HG02623 (cell line): ENCODE measurements around the gene ATIC.
"Not testable (repeated sequence)": the region's sequence is repeated elsewhere in the genome, so short reads cannot be mapped to it uniquely, and the experiment has no call there.

Experiments used
- ATAC-seq: cut with Tn5 transposase; IDR thresholded peaks from one replicate; pipeline ENCODE4 v1.9.1; 2021; ENCODE audit warnings: moderate library complexity; ENCODE audit not compliant: unreplicated experiment

ATIC gene

GRCh38 chr2:215360059-215360458 is 48.2 kb downstream of the ATIC start:
- not testable (repeated sequence) for ATAC-seq

- ATAC-seq = no peak
These were observed 48.7 kb downstream of the ATIC start for GRCh38 chr2:215360596-215360995.

- ATAC-seq = no peak
These were observed 49.5 kb downstream of the ATIC start for GRCh38 chr2:215361211-215361875.

- no peak for ATAC-seq
These were observed 50.2 kb downstream of the ATIC start for GRCh38 chr2:215361876-215362561.

- ATAC-seq = no peak
These were observed 50.7 kb downstream of the ATIC start for GRCh38 chr2:215362562-215362904.

GRCh38 chr2:215363039-215363438 is 51.2 kb downstream of the ATIC start:
- no peak for ATAC-seq

GRCh38 chr2:215363461-215364156 is 51.8 kb downstream of the ATIC start:
- no peak for ATAC-seq

- no peak for ATAC-seq
These were observed 52.6 kb downstream of the ATIC start for GRCh38 chr2:215364157-215365155.

- ATAC-seq = no peak
These were observed 53.4 kb downstream of the ATIC start for GRCh38 chr2:215365184-215365658.

- no peak for ATAC-seq
These were observed 54.7 kb downstream of the ATIC start for GRCh38 chr2:215366440-215367032.

GRCh38 chr2:215367662-215368492 is 56.0 kb downstream of the ATIC start:
- no peak for ATAC-seq

GRCh38 chr2:215368493-215368809 is 56.6 kb downstream of the ATIC start:
- ATAC-seq = no peak

- ATAC-seq = no peak
These were observed 57.4 kb downstream of the ATIC start for GRCh38 chr2:215369181-215369760.

GRCh38 chr2:215370112-215370965 is 58.5 kb downstream of the ATIC start:
- no peak for ATAC-seq

- no peak for ATAC-seq
These were observed 60.3 kb downstream of the ATIC start for GRCh38 chr2:215371915-215372897.

- ATAC-seq = no peak
These were observed 61.2 kb downstream of the ATIC start for GRCh38 chr2:215372968-215373649.

GRCh38 chr2:215374002-215374401 is 62.1 kb downstream of the ATIC start:
- ATAC-seq = no peak
